Measurements from ENCODE around the gene TRPM2.
"Not testable (repeated sequence)": the region's sequence is repeated elsewhere in the genome, so short reads cannot be mapped to it uniquely, and the experiment has no call there.

The TRPM2 gene

DNA sequence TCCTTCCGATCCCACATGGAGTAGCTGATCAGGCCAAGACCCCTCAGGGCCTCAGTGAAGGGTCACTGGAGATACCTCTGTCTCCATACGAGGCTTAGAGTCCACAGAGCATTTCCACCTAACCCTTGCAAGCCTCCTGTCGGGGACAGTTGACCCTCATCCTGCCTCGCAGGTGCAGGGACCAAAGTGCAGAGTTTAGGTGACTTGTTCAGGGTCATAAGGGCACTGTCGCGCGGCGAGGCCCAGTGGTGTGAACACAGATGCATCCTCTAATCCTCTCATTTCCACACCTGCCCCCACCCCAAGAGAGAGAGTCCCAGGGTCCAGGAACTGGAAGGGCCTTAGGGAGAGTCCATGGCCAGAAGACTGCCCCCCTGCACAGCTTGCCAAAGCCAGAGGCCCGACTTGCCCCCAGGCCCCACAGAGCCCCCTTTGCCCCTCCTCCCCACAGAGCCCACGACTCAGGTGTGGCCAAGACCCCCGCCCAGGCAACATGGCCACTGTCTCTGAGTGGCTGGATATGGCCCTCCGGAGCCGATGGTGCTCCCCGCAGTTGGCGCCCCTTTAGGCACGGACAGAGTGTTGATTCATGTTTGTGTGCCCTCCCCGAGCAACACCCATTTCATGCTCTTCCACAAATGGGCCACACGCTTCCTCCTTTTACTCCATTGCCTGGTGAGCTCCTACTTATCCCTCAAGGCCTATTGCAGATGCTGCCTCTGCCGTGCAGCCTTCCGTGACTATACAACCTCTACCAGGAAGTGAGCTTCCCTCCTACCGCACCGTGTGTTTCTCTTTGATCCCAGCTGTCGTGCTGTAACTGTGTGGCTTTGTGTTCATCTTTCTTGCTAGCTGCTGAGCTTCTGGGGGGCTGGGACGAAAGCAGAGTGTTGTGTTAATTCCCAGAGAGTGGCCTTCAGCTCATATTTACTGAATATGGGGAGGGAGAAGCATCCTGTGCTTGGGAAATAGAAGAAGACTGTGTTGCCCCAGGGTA lies 1.7 kb downstream of the TRPM2 start:
- H3K9me3 Mint-ChIP-seq = no peaks in the 10 kb centered on the region
- H3K27me3 Mint-ChIP-seq = no peaks in the 10 kb centered on the region
- H3K4me3 Mint-ChIP-seq = peak overlapping the region; percentile 70

DNA sequence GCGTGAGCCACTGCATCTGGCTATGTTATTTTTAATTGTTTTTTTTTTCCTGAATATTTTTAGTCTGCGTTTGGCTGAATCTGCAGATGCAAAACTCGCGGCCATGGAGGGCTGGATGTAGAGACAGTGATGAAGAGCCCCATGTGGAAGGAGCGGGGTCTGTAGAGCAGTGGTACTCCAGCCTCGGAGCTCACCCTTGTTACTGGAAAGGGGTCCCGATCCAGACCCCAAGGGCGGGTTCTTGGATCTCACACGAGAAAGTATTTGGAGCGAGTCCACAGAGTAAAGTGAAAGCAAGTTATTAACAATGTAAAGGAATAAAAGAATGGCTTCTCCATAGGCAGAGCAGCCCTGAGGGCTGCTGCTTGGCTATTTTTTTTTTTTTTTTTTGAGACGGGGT lies 2.7 kb downstream of the TRPM2 start:
- Mint-ChIP-seq H3K9me3 (no peaks in the 10 kb centered on the region), H3K27me3 (no peaks in the 10 kb centered on the region), H3K27ac (no peak overlapping the region), H3K36me3 (no peaks in the 10 kb centered on the region), H3K4me3 (peak overlapping the region; percentile 40), H3K4me1 (peaks cover 54% of the 10 kb centered on the region)

More for the DNA sequence above, 1.7 kb downstream of the TRPM2 start:
- Mint-ChIP-seq H3K27ac (peak overlapping the region; percentile 70), H3K36me3 (no peaks in the 10 kb centered on the region), H3K4me1 (peaks cover 52% of the 10 kb centered on the region)

DNA sequence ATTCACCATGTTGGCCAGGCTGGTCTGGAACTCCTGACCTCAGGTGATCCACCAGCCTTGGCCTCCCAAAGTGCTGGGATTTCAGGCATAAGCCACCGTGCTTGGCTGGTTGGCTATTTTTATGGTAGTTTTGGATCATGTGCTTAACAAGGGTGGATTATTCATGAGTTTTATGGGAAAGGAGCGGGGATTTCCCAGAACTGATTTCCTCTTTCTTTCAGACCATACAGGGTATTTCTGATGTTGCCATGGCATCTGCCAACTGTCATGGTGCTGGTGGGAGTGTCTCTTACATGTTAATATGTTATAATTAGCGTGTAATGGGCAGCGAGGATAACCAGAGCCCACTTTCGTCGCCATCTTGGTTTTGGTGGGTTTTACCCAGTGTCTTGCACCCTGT lies 3.2 kb downstream of the TRPM2 start:
- peak overlapping the region; percentile 40 for H3K4me3 Mint-ChIP-seq
- peaks cover 54% of the 10 kb centered on the region for H3K4me1 Mint-ChIP-seq
- no peak overlapping the region for H3K27ac Mint-ChIP-seq

DNA sequence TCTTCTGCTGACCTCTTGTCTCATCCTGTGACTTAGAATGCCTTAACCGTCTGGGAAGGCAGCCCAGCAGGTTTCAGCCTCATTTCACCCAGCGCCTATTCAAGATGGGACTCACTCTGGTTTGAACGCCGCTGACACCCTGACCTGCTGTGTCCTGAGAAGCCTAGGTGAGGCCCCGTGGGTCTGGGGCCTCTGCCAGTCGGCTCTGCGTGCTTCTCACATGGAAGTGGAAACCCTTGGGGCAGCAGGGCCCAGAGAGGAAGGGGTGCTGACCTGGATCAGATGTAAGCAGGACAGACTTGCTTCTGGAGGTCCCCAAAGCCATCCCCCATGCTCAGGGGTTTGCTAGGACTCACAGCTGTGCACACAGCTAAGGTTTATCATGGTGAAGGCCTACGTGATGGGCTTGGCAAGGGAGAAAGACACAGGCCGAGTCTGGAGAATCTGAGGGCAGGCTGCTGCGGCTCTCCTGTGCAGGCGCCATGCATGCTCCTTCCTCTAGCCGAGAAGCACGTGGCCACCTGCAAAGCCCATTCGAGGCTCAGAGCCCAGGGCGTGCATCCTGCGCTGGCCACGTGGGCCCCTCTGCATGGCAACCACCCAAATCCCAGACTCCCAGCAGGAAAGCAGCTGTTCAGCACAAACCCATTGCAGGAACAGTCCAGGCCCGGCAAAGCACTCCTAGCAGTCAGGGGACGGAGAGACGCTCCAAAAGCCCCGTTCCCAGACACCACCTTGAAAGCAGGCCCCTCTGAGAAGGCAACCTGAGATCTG lies 3.8 kb downstream of the TRPM2 start:
- H3K4me1 Mint-ChIP-seq = peaks cover 52% of the 10 kb centered on the region

More for the DNA sequence above, 3.2 kb downstream of the TRPM2 start:
- H3K9me3 Mint-ChIP-seq = no peaks in the 10 kb centered on the region
- no peaks in the 10 kb centered on the region for H3K27me3 Mint-ChIP-seq
- no peaks in the 10 kb centered on the region for H3K36me3 Mint-ChIP-seq

DNA sequence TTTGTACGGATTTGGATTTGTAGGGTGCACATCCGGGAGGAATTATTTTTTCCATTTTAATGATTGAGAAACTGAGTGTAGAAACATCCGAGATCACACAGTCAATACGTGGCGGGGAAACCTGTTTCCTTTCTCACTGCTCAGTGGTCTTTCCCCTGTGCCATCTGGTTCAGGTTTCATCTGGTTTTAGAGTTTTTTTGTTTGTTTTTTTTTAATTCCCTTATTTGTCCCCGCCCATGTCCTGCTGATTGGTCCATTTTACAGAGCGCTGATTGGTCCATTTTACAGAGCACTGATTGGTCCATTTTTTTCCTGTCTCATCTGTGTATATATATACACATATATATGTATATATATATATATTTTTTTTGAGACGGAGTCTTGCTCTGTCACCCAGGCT lies 6.0 kb downstream of the TRPM2 start:
- no peaks in the 10 kb centered on the region for H3K27me3 Mint-ChIP-seq
- no peak overlapping the region for H3K27ac Mint-ChIP-seq
- no peak overlapping the region for H3K4me3 Mint-ChIP-seq
- peaks cover 6% of the 10 kb centered on the region for H3K36me3 Mint-ChIP-seq
- H3K9me3 Mint-ChIP-seq = no peaks in the 10 kb centered on the region
- peaks cover 31% of the 10 kb centered on the region for H3K4me1 Mint-ChIP-seq

More for the DNA sequence above, 3.8 kb downstream of the TRPM2 start:
- H3K27me3 Mint-ChIP-seq = no peaks in the 10 kb centered on the region
- no peak overlapping the region for H3K4me3 Mint-ChIP-seq
- H3K9me3 Mint-ChIP-seq = no peaks in the 10 kb centered on the region
- H3K36me3 Mint-ChIP-seq = no peaks in the 10 kb centered on the region
- H3K27ac Mint-ChIP-seq = no peak overlapping the region

DNA sequence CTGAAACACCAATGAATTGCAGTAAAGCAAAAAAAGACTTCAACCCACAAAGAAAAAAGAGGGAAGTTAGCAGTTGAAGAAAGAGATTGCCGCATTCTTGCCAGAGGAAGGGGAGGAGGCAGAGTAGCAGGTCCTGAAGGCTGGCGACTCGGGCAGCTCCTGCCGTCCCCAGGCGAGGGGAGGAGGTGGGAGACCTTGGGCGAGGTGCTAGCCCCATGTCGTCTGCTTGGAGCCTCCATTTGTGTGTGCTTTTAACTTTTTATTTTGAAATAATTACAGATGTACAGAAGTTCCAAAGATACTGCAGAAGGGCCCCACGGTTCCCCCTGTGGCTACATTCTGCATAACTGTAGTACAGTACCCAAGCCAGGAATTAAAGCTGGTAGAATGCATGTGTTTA lies 6.7 kb downstream of the TRPM2 start:
- peaks cover 24% of the 10 kb centered on the region for H3K4me1 Mint-ChIP-seq

DNA sequence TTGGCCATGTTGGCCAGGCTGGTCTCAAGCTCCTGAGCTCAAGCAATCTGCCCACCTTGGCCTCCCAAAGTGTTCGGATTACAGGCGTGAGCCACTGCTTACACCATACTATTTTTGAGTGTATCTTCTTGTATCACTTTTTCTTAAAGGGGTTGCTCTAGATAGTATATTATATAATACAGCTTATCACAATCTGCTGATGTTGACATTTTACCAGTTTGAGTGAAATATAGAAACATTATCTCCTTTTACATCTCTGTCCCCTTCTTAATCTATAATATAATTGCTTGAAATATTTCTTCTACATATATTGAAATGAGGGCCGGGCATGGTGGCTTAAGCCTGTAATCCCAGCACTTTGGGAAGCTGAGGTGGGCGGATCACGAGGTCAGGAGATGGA lies 8.5 kb downstream of the TRPM2 start:
- H3K4me1 Mint-ChIP-seq, H3K27me3 Mint-ChIP-seq, H3K9me3 Mint-ChIP-seq, H3K27ac Mint-ChIP-seq, H3K4me3 Mint-ChIP-seq, H3K36me3 Mint-ChIP-seq: not testable (repeated sequence)

More for the DNA sequence above, 6.7 kb downstream of the TRPM2 start:
- H3K27ac Mint-ChIP-seq = no peak overlapping the region
- no peaks in the 10 kb centered on the region for H3K27me3 Mint-ChIP-seq
- peaks cover 6% of the 10 kb centered on the region for H3K36me3 Mint-ChIP-seq
- no peak overlapping the region for H3K4me3 Mint-ChIP-seq
- H3K9me3 Mint-ChIP-seq = no peaks in the 10 kb centered on the region

DNA sequence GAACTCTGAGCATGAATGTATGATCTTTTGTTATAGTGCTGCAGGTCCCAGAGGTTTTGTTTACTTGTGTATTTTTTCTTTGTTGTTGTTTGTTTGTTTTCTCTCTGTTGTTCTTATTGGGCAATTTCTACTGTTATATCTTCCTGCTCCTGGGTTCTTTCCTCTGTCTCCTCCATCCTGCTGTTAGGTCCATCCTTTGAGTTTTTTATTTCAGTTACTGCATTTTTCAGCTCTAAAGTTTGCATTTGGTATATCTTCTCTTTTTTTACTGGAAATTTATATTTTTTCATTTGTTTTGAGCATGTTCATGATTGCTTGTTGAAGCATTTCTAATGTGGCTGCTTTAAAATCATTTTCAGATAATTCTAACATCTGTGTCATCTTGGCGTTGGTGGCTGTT lies 9.9 kb downstream of the TRPM2 start:
- Mint-ChIP-seq H3K4me3 (no peak overlapping the region), H3K9me3 (no peaks in the 10 kb centered on the region), H3K4me1 (peaks cover 5% of the 10 kb centered on the region), H3K36me3 (peaks cover 9% of the 10 kb centered on the region), H3K27ac (no peak overlapping the region), H3K27me3 (no peaks in the 10 kb centered on the region)

DNA sequence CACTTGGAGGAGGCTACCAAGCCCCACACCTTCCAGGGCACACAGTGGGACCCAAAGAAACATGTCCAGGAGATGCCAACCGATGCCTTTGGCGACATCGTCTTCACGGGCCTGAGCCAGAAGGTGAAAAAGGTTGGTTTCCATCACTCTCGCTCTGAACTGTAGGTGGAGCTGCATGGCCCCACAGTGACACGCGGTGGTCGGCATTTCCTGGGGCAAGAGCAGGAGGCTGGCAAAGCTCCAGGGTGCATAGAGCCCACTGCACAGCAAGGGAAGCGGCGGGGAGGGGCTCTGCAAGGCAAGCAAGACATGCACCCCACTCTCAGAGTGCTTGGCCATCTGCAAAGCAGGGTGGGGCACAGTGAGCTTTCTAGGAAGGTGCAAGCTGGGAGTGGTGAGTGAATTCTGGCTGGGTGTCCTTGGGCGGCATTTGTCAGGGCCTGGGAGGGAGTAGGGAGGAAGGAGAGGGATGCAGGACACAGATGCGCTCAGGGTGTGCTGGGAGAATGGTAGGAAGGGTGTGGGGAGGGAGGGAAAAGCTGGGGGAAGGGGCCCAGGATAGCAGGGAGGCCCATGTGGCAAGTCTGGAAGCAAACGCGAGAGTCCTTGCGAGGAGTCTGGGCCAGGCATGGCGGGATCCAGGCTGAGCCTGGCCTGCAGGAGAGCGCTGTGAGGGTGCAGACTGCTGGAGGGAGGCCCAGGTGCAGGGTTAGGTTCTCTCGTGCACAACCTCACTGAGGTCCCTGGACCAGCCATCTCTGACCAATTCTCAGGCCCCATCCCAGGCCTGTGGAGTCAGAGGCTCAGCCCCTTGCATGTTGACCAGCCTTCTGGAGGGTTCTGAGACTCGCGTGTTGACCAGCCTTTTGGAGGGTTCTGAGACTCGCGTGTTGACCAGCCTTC lies 11.0 kb downstream of the TRPM2 start:
- Mint-ChIP-seq H3K27me3 (no peaks in the 10 kb centered on the region), H3K27ac (no peak overlapping the region), H3K4me1 (peaks cover 5% of the 10 kb centered on the region), H3K9me3 (no peaks in the 10 kb centered on the region), H3K36me3 (peaks cover 9% of the 10 kb centered on the region), H3K4me3 (no peak overlapping the region)

DNA sequence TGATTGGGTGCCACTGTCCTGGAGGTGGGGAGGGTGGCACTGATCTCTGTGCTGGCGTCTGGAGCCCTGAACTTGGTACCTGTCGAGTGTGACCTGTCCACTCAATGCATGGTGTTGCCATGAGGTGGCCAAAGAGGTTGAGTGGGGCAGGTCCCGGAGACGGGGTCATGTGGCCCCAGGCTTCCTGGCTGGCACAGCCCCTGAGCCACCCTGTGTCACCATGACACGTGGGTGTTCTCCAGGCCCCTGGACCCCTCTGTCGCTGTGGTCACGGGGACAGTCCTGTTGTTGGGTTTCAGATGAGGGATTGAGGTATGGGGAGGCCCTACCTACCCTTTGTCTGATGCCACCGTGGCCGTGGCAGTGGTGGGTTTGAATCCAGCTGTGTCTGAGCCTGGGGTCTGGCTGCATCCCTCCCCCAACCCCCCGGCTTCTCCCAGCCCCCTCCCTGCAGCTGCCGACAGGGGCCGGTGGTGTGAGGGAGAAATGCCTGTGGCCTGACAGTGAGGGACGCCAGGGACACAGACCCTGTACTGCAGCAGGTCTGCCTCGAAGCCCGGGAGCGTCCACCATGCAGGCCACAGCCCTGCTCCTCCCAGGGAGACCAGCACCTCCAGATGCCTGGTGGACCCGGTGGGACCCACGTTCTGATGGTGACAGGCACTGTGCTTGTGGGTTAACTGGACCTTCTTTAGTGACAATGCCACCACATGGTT lies 12.0 kb downstream of the TRPM2 start:
- H3K4me3 Mint-ChIP-seq = no peak overlapping the region
- peaks cover 9% of the 10 kb centered on the region for H3K36me3 Mint-ChIP-seq
- no peaks in the 10 kb centered on the region for H3K4me1 Mint-ChIP-seq
- no peak overlapping the region for H3K27ac Mint-ChIP-seq
- H3K27me3 Mint-ChIP-seq = no peaks in the 10 kb centered on the region
- H3K9me3 Mint-ChIP-seq = no peaks in the 10 kb centered on the region

DNA sequence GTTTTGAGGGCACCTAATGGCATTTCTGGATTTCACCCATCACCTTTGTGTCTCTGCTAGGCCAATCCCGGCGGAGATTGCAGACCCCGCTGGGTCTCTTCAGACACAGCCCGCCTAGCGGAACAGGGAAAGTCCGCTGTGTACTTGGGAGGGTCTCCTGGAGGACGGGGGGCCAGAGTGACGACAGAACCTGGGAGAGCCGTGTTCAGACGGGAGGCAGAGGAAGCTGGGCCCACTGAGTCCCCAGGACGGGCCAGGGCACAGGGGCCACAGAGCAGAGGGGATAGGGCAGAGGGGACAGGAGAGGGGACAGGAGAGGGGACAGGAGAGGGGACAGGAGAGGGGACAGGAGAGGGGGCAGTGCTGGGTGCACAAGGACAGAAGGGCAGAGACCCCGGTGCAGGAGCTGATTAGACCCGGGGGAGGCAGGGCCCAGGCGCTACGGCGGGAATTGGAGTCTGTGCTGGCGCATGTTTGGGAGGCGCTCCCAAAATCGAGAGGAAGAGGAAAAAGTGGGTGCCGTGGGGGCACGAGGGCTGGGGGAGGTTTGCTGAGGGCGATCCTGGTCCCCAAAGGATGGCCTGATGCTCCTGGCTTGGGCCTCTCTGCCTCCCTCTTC lies 12.7 kb downstream of the TRPM2 start:
- H3K27me3 Mint-ChIP-seq = no peaks in the 10 kb centered on the region
- H3K36me3 Mint-ChIP-seq = peaks cover 9% of the 10 kb centered on the region
- no peak overlapping the region for H3K4me3 Mint-ChIP-seq
- H3K27ac Mint-ChIP-seq = no peak overlapping the region
- no peaks in the 10 kb centered on the region for H3K4me1 Mint-ChIP-seq
- H3K9me3 Mint-ChIP-seq = no peaks in the 10 kb centered on the region

DNA sequence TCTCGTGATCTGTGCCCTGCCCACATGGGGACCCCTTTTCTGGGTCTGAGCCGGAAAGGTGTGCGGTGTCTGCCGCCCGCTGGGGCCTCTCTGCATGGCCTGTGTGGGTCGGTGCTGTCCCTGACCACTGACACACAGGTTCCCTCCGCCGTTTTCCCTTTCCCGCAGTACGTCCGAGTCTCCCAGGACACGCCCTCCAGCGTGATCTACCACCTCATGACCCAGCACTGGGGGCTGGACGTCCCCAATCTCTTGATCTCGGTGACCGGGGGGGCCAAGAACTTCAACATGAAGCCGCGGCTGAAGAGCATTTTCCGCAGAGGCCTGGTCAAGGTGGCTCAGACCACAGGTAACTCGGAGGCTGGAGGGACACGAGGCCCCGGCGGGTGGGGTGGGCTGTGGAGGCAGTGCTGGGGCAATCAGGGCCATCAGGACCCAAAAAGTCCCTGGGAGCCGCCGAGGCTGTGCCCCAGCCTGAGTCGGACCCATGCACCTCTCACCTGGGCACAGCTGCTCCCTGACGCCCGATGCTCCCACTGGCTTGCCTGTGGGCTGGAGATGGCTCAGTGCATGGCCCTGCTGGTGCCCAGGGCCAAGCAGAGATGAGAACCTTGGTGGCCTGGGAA lies 13.3 kb downstream of the TRPM2 start:
- Mint-ChIP-seq H3K27ac (no peak overlapping the region), H3K27me3 (no peaks in the 10 kb centered on the region), H3K9me3 (no peaks in the 10 kb centered on the region), H3K4me3 (no peak overlapping the region), H3K36me3 (peaks cover 9% of the 10 kb centered on the region), H3K4me1 (no peaks in the 10 kb centered on the region)

DNA sequence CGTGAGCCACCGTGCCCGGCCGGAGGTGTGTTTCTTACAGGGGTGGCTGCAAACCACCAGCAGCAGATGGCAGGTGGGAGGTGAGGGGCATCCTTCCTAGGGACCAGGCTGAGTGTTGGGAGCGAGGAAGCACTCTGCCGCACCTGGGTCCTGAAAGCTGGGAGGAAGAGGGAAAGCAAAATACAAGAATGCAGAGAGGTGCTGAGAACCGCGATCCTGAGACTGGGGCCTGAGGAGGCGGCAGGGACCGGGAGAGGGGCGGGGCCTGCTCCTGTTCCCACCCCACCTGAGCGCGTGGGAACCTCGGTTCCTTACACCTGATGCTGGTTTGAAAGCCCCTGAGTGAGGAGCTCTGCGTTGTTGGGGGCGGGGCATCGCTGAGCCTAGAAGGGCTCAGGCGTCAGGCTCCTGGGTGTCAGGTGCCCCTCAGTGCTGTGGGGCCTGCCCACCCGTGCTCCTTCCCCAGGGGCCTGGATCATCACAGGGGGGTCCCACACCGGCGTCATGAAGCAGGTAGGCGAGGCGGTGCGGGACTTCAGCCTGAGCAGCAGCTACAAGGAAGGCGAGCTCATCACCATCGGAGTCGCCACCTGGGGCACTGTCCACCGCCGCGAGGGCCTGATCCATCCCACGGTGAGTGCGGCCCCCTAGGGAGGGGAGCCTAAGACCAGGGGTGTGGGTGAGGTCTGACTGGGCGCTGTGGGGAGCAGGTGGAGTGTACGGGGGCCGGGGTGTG lies 15.5 kb downstream of the TRPM2 start:
- no peak overlapping the region for H3K4me3 Mint-ChIP-seq
- H3K4me1 Mint-ChIP-seq = peaks cover 3% of the 10 kb centered on the region
- H3K27ac Mint-ChIP-seq = no peak overlapping the region
- peaks cover 5% of the 10 kb centered on the region for H3K36me3 Mint-ChIP-seq
- no peaks in the 10 kb centered on the region for H3K9me3 Mint-ChIP-seq
- no peaks in the 10 kb centered on the region for H3K27me3 Mint-ChIP-seq
